GM21723 (cell line): ENCODE measurements around the gene SCUBE2.

Source experiments
- ATAC-seq: cut with Tn5 transposase; IDR thresholded peaks from one replicate; pipeline ENCODE4 v1.9.1; 2021; ENCODE audit warnings: mild to moderate bottlenecking, moderate library complexity; ENCODE audit not compliant: unreplicated experiment

SCUBE2 gene

GRCh38 chr11:8971924-8972316 is 119.5 kb downstream of the SCUBE2 start:
- no peak for ATAC-seq

- ATAC-seq = no peak
Measured at GRCh38 chr11:8971196-8971923, 120.0 kb downstream of the SCUBE2 start.
